GM19043 (cell line): ENCODE results near the gene BLOC1S3.

ENCODE experiments used
- ATAC-seq: cut with Tn5 transposase; IDR thresholded peaks from one replicate; pipeline ENCODE4 v1.9.1; 2021; ENCODE audit warnings: low read depth; ENCODE audit not compliant: unreplicated experiment

The BLOC1S3 gene

GRCh38 chr19:45160870-45161737 lies 17.5 kb upstream of the BLOC1S3 start, which contains the start of gene NKPD1:
NKPD1 (minus strand) TSS chr19:45160982; CDS start chr19:45160150, 832 bp downstream.
- no peak for ATAC-seq

GRCh38 chr19:45161738-45162607 lies 16.6 kb upstream of the BLOC1S3 start:
- no peak for ATAC-seq

GRCh38 chr19:45162608-45163143 lies 15.9 kb upstream of the BLOC1S3 start:
- no peak for ATAC-seq

- no peak for ATAC-seq
These were observed 15.4 kb upstream of the BLOC1S3 start for GRCh38 chr19:45163156-45163555.

- no peak for ATAC-seq
These were observed 14.7 kb upstream of the BLOC1S3 start for GRCh38 chr19:45163751-45164460.

- ATAC-seq = peak; percentile 64
These were observed 13.8 kb upstream of the BLOC1S3 start for GRCh38 chr19:45164577-45165335.

GRCh38 chr19:45166723-45167252 lies 11.8 kb upstream of the BLOC1S3 start:
- no peak for ATAC-seq

- ATAC-seq = no peak
These were observed 9.7 kb upstream of the BLOC1S3 start for GRCh38 chr19:45168767-45169351.

- no peak for ATAC-seq
These were observed 9.0 kb upstream of the BLOC1S3 start for GRCh38 chr19:45169602-45170001.

GRCh38 chr19:45170146-45171106 lies 8.2 kb upstream of the BLOC1S3 start:
- ATAC-seq = no peak

GRCh38 chr19:45171211-45171623 lies 7.4 kb upstream of the BLOC1S3 start:
- ATAC-seq = no peak

GRCh38 chr19:45172173-45172572 lies 6.4 kb upstream of the BLOC1S3 start:
- no peak for ATAC-seq

GRCh38 chr19:45172611-45173208 lies 5.9 kb upstream of the BLOC1S3 start:
- no peak for ATAC-seq

- no peak for ATAC-seq
These were observed 4.8 kb upstream of the BLOC1S3 start for GRCh38 chr19:45173816-45174215.

GRCh38 chr19:45175515-45176345 lies 2.9 kb upstream of the BLOC1S3 start:
- ATAC-seq = no peak

- ATAC-seq = no peak
These were observed 745 bp upstream of the BLOC1S3 start, which contains the start of gene TRAPPC6A for GRCh38 chr19:45177817-45178261. TRAPPC6A (minus strand) TSS chr19:45178237; CDS start chr19:45178218, 19 bp downstream.
